Measurements from ENCODE around the gene ZFYVE19.

Gene ZFYVE19

GRCh38 chr15:40775740-40776536, 31.0 kb upstream of the ZFYVE19 start:
- DNase-seq = no peak

DNA sequence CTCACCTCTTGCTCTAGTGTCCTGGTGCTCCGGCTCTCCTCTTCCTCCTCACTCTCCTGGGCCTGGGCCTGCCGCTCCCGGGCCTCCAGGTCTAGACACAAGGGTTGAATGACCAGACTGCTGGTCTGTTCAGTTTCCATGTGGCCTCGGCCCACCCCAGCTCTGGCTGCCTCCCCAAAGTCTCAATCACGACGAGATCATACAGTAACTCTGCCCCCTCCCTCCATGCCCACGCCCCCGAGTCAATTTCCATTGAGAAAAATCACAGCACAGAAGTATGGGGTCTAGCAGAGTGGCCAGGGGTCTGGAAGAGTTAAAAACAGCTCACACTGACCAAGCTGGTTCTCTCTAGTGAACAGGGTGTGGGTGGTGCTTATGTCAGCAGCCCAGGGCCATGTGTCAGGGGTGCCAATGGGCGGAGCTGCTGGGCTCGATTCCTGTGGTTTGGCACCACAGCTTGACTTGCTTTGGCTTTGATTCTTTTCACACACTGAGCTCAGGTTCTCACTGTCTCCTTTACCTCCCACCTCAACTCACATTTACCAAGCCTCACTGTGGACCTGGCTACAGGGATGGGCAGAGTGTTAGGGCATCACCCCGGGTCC, 30.2 kb upstream of the ZFYVE19 start:
- DNase-seq = peak; percentile 44

- peak; percentile 83 for DNase-seq
Measured at GRCh38 chr15:40782609-40783227, 24.2 kb upstream of the ZFYVE19 start.

- no peak for DNase-seq
Measured at GRCh38 chr15:40785164-40785563, 21.7 kb upstream of the ZFYVE19 start.

DNA sequence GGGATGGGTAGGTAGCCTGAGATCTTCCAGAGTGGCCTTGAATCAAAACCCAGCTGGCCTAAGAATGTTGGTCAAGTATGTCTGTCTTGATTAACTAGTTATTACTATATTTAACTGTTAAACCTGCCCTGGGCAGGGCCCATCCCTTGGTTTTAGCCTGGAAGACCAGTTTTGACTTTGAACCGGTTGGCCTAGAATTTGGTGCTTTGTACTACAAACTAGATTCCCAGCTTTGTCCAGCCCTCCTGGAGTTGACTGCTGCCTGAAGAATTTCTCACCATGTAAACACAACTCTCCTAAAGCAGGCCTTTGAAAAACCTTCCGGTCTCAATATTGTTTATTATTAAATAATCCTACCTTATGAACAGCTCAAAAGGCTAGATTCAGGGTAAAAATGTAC, 21.1 kb upstream of the ZFYVE19 start:
- no peak for DNase-seq

DNA sequence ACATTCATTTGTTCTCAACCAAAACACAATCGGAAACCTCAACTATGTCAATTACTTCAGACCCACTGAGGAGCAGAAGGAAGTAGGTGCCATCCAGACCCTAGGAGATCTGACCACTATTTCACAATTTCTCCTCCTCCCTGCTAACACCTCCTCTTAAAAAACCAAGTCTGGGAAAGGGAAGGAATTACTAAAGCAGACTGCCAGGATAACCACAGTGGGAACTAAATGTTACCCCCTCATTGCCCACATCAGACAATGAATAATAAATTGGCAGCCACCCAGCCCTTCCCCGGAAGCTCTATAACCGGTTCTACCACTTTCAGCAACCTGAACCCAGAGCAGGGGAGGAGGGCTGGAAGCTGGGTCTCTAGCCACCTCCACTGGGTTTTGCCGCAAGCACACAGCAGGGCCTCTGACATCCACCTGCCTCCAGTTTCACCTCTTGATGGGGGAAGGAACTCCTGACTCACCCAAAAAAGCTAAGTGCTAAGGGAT, 19.5 kb upstream of the ZFYVE19 start:
- DNase-seq = peak; percentile 83

- DNase-seq = no peak
Measured at GRCh38 chr15:40787991-40788390, 18.9 kb upstream of the ZFYVE19 start.

DNA sequence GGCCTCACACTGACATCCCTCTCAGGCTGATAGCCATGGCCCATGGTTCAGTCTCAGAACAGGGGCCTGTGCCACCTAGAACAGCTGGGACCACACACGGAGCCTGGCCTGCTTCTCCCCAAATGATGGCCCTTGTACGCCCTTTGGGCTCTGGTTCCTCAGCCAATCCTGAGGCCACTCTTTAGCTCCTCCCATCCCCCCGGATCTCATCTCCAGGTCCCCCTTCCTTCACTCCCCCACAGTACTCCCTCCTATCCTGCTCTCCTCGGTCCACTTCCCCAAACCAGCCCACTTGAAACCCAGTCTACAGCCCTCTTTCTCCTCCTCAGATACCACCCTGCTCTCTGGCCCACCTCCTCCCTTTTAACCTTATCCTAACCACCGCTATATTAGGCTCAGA, 17.8 kb upstream of the ZFYVE19 start:
- DNase-seq = no peak

DNA sequence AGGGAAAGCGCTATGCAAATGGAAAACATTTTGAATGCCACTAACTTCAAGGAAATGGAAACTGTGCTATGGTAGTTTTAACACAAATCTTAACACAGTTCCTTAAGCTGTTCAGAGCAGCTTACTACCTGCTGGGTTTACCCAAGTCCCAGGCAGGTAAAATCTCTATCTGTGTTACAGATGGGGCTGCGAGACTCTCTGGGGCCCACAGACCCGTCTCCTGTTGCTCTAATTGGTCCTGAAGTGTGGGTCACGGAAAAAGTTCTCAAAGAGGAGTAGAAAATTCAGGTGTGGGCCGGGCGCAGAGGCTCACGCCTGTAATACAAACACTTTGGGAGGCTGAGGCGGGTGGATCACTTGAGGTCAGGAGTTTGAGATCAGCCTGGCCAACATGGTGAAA, 16.9 kb upstream of the ZFYVE19 start:
- no peak for DNase-seq

GRCh38 chr15:40790718-40791117, 16.2 kb upstream of the ZFYVE19 start:
- DNase-seq = no peak

DNA sequence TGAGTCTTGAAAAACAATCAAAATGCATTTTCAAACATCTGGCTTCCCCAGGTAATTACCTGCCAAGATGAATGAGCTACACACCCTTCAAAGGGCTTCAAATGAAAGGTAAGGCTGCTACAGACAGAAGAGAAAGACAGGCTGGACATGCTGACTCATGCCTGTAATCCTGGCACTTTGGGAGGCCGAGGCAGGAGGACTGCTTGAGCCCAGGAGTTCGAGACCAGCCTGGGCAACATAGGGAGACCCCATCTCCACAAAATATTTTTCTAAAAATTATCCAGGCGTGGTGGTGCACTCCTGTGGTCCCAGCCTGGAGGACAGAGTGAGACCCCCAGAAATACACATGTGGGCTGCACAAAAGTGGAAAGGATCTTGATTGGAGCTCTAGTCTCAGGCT, 14.5 kb upstream of the ZFYVE19 start:
- no peak for DNase-seq

- DNase-seq = peak; percentile 47
Measured at GRCh38 chr15:40793216-40793989, 13.5 kb upstream of the ZFYVE19 start.

DNA sequence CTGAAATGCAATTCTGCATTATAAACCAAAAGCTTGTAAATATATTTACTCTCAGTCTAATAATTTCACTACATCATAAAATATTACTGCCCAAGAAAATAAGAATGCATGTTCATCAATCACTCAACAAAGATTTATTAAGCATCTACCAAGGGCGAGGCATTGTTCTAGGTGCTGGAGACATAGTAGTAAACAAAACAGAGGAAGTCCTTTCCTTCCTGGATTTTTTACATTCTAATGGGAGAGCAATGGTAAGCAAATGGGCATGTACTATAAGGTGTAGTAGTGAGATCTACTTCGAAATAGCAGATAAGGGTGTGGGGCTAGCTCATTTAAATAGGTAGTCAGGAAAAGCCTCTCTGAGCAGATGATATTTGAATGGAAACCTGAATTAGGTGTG, 10.8 kb upstream of the ZFYVE19 start:
- DNase-seq = no peak

- DNase-seq = no peak
Measured at GRCh38 chr15:40796512-40796911, 10.4 kb upstream of the ZFYVE19 start.

GRCh38 chr15:40799523-40799922, 7.4 kb upstream of the ZFYVE19 start:
- no peak for DNase-seq

GRCh38 chr15:40803076-40803475, 3.8 kb upstream of the ZFYVE19 start:
- DNase-seq = no peak

DNA sequence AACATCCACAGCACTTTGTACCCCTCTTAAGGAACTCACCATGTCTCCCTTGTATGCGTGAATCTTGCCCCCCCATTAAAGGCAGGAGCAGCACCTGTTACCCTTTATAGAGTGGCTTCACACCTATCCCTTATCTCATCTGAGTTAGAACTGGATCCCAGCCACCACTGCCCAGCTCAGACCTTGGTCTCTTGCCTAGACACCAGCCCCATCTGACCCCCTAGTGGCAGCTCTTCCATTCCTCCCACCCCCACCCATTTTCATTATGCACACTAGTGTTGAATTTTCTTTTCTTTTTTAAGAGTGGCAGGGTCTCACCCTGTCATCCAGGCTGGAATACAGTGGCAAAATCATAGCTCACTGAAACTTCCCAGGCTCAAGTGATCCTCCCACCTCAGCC, 3.2 kb upstream of the ZFYVE19 start:
- DNase-seq = no peak

- no peak for DNase-seq
Measured at GRCh38 chr15:40806672-40807027, 239 bp upstream of the ZFYVE19 start.

- peak; percentile 8 for DNase-seq
Measured at GRCh38 chr15:40807888-40808461, 1.1 kb downstream of the ZFYVE19 start.

DNA sequence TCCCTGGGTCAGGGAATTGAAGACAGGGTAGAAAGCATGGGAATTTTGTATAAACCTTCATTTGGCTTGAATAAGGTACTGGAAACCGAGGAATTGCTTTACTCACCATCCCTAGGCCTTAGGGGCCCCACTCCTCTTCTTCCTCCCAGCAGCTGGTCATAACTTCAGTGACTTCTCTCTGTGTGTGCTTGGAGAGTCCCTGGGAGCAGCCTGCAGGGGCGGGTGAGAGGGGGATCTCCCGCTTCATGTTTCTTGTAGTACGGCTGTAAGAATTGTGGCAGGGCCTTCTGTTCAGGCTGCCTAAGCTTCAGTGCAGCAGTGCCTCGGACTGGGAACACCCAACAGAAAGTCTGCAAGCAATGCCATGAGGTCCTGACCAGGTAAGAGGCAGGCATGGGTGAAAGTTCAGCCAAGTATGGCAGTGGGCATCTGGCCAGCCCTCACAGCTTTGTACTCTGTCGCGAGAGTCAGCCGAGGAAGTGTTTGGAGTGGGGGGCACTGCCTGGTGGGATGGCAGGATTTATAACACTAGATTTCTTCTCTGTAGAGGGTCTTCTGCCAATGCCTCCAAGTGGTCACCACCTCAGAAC, 2.1 kb downstream of the ZFYVE19 start:
- no peak for DNase-seq

GRCh38 chr15:40812721-40813425, 6.0 kb downstream of the ZFYVE19 start:
- DNase-seq = no peak
